Erythroblast (primary cell): ENCODE data around the gene SYNM.

Experiments
- GATA1 ChIP-seq: IDR thresholded peaks from 2 replicates; pipeline ENCODE4 v1.6.1; 2011; ENCODE audit warnings: low read depth, mild to moderate bottlenecking, control low read depth, low read length, moderate library complexity
- POLR2A ChIP-seq: IDR thresholded peaks from 2 replicates; pipeline ENCODE4 v1.6.1; 2011; ENCODE audit warnings: mild to moderate bottlenecking, low read length

- no peak for TF ChIP-seq POLR2A
- no peak for TF ChIP-seq GATA1
Observed at GRCh38 chr15:99095626-99096025, 9.3 kb upstream of the SYNM start.
